DMS 273 (cell line): Measurements from ENCODE around the gene MYO18B.
"Not testable (repeated sequence)": the region's sequence is repeated elsewhere in the genome, so short reads cannot be mapped to it uniquely, and the experiment has no call there.

Experiments used
- DNase-seq: peaks from one replicate; lab custom pipeline; 2025; ENCODE audit not compliant: unreplicated experiment; lab: John Stamatoyannopoulos, UW

MYO18B gene, protein sequence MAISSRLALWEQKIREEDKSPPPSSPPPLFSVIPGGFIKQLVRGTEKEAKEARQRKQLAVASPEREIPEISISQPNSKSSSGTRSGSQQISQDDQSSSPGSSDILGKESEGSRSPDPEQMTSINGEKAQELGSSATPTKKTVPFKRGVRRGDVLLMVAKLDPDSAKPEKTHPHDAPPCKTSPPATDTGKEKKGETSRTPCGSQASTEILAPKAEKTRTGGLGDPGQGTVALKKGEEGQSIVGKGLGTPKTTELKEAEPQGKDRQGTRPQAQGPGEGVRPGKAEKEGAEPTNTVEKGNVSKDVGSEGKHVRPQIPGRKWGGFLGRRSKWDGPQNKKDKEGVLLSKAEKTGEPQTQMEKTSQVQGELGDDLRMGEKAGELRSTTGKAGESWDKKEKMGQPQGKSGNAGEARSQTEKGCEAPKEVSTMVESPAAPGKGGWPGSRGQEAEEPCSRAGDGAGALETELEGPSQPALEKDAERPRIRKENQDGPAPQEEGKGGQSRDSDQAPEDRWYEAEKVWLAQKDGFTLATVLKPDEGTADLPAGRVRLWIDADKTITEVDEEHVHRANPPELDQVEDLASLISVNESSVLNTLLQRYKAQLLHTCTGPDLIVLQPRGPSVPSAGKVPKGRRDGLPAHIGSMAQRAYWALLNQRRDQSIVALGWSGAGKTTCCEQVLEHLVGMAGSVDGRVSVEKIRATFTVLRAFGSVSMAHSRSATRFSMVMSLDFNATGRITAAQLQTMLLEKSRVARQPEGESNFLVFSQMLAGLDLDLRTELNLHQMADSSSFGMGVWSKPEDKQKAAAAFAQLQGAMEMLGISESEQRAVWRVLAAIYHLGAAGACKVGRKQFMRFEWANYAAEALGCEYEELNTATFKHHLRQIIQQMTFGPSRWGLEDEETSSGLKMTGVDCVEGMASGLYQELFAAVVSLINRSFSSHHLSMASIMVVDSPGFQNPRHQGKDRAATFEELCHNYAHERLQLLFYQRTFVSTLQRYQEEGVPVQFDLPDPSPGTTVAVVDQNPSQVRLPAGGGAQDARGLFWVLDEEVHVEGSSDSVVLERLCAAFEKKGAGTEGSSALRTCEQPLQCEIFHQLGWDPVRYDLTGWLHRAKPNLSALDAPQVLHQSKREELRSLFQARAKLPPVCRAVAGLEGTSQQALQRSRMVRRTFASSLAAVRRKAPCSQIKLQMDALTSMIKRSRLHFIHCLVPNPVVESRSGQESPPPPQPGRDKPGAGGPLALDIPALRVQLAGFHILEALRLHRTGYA (N-terminal part only)

DNA sequence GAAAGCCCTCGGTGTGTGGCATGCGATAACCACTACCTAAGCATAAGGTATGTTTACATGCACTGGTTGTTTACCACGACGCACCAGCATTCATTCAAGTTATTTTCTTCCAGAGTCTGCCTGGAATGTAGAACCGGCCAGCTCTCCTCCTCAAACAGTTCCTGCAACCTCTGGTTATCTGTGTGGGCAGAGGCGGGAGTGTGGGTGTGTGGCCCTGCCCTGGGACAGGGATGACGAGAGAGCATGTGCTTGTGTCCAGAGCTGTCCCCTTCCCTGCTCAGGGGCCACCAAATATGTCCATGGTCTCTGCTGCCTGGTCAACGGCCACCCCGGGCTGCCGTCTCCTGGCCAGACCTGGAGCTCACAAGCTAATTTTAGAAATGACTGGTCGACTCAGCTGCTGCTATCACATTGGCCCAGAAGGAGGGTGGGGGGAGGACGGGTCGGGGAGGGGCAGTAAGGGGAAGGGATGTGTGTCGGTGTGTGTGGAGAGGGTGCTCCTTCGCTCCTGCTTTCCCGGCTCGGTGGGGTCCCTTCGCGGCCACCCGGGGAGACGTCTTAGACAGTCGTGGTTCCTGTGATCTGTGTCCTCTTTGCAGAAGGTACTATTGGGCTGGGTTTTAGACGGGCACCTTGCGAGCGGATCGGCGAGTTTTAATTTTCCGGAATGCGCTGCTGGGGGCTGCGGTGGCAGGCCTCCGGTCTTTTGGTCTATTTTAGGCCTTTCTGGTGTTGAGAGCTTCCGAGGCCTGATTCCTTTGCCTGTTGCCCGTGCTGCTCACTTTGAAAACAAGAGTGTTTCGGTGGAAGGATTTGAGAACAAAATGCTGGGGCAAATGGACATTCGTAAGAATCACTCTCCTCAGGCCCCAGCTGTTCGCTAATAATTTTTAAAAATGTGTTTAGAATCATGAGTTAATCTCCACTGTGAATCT lies at the start of gene MYO18B:
MYO18B (plus strand) TSS at position 497 of the 935 bp plus-strand sequence. CDS start 18,905 bp downstream, outside the sequence.
- DNase-seq, result no peak

DNA sequence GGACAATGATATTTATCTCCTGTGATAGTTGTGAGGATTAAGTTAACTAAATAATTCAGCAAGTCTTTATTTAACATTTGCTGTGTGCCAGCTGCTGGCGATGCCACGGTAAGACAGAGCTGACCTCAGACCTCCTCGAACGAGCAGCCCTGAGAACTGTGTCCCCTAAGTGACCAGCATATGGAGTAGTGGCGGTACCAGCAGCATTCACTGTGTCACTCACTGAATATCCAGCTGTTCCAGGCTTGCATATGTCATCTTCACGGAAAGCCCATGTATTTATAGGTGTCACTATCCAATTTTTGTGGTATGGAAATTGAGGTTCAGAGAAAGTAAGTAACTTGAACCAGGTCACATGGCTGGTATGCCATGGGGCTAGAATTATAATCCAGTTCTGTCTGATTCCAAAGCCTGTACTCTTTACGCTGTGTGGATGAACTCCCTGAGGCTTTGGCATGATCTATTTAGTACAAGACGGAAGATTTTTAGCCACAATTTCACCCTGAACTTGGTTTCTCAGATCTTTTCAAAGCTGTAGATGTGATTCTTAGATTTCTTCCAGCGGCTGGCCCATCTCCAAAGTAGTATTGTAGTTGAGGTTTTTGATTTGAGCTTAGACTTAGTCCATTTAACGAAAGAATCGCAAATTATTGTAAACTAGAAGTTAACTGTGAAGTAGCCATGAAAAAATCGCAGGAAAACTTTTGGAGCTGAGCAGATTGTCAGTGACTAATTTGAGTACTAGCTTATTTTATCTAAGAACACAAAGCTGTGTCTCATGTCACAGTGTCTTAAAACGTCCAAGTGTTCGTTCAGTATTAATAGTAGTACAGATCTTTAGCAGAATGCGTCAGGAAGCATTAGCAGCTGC lies 49.4 kb upstream of the MYO18B start:
- DNase-seq, result no peak

DNA sequence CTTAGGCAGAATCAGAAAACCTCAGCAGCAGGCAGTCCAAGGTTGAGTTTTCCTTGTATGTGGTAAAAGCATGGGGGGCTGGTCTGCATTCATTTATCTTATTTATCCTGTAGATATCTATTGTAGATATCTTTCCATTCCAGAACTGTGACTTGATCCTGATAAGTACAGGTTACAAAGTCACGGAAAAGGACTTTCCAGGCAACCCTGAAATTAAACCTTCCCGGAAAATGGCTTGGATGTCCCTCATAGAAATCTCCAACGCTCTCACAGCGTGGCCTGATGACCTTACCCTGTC lies 48.8 kb upstream of the MYO18B start:
- no peak for DNase-seq

DNA sequence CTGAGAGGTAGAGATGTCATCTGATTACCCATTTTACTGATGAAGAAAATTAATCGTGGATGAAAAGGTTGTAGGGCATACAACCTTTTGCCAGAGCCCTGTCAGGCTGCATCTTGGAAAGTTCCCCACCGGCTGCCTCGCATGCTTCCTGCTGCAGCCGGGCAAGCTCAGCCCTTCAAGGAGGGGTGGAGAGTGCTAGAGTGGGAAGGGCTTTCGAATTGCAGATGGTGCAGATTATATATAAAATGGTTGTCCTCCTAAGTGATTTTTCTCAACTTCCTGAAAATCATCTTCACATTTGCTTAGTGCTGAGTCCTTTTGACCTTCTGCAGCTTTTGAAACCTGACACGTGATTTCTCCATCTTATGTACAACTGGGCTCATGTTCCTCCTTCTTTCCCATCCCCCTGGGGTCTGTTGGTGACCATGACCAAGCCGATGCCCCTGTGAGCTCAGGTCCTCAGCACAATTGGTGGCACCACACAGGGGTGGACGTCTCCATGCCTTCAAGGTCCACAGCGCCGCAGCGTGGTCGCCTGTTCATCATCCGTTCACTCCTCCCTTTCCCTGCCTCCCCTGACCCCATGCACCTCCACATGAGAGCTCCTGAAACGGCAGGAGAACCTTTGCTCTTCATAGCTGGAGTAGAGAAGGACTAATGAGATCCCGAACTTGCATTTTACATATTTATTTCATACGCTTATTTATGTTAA lies 47.6 kb upstream of the MYO18B start:
- no peak for DNase-seq

DNA sequence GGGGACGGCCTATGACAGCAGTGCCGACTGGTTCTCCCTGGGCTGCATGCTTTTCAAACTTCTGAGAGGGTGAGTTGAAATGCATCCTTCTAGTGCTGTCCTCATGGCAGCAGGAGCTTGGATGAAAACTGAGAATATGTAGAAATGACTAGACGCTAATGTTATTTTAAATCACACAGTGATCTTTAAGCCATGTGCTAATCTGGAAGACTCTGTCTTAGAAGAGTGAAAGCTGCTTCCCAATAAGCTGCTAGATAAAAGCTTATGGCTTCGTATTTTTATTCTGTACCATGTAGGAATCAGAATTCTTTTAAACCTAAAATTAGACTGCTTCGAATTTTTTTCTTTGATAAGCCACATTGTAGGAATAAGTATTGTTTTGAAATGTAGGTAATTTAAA lies 46.8 kb upstream of the MYO18B start:
- no peak for DNase-seq

DNA sequence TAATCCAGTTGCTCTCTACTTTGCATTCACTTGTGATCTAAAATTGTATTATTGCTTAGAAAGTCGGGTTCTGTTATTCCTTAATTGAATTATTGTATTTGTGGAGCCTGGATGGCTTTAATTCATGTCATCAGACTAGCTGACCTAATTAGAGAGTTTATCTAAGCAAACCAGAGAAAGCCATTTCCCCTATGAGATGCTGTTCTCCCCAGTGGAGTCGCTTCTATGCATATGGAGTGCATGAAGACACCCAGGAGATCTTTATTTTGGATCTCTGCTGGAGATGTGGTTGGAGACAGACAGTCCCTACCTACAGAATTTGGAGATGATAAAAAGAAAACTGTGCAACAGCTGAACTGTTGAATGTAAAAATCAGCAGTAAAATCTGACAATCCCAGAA lies 45.2 kb upstream of the MYO18B start:
- DNase-seq, result no peak

DNA sequence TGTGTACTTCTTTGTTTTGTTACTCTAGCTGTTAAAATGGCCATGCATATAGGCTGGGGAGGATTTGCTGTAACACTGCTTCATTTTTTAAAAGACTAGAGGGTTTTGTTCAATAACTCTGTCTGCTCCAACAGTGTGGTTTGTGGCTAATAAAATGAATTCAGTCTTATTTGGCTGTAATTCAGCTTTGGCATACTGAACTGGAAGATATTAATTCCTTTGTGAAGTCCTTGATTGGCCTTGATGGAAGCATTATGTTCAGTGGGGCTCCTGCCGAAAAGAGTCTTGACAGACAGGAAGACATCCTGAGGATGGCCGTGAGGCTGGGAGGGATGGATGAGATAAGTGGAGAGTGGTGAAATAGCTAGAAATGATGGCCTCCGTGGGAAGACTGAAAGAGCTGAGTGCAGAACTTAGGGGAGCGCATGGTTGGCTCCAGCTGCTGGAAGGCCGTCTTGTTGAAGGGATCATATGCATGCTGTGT lies 44.8 kb upstream of the MYO18B start:
- DNase-seq, result no peak

DNA sequence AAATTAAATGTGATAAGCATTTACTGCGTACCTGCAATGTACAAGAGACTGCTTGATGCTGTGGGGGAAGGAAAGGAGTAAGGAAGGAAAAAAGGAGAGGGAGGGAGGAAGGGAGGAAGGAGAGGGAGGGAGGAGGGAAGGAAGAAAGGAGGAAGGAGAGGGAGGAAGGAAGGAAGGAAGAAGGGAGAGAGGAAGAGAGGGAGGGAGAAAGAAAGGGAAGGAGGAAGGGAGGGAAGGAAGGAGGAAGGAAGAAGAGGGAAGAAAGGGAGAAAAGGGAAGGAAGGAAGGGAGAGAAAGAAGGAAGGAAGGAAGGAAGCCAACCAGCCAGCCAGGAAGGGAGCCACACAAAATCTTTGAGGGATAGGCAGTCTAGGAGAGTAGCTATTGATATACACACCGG lies 44.0 kb upstream of the MYO18B start:
- DNase-seq, result no peak

DNA sequence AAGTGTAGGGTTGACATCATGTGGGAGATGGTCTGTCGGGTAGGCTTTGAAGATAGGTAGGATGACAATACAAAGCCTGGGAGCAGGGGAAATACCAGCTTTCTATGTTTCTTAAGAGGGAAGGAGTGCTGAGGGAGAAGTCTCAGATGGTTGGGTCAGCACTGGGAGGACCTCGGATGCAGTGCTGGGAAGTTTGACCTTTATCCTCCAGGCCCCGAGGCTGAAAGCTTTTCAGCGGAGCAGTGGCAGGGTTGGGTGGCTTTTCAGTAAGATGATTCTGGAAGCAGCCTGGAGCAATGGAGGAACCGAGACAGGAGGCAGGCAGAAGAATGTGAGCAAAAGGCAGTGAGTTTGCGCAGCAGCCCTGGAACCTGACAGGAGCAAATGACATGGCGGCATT lies 43.5 kb upstream of the MYO18B start:
- DNase-seq, result no peak

DNA sequence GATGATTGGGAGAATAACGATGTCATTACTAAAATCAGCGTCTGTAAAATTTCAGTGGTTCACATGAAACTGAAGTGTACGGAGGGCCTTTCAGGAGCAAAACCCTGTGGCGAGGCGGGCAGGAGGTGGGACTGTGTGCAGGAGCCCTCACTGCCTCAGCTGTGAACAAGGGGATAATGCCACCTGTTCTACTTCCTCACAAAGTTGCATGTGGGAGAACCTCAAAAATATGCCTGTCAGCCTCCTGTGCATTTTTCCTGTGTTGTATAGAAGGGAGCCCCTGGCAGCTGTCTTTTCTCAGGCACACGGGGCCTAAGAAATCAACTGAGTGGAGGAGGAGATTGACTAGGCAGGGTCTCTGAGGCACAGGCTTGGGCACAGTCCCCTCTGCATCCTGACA lies 43.0 kb upstream of the MYO18B start:
- no peak for DNase-seq

DNA sequence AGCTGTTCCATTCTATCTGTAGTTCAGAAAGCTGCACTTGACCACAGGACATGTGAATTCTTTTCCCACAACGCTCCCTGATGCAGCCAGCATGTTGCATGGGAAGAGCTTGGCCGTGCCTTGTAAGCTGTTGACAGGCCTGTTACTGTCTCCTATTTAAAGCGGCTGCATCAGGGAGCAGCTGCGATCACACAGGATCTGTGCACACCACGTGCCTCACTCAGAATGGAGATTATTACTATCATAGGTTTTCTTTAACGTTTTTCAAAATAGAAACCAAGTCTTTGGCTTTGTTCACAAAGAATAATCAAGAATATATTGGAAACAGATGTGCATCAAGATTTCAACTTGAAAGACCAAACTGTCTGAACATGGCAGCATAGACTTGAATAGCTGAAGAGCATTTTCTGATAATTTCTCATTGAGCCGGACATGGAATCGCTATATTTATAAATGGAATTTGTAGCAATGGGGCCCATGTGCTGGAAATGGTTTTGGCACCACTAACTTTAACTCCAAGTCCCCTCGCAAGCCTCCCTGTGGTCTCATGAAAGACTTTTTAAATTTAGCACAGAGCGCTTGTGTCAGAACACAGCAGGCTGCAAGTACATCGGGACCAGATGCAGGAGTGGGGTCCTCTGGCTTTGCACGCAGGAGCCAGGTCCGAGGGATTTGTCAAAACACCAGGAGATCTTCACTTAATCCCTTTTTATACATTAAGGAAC lies 40.8 kb upstream of the MYO18B start:
- DNase-seq, result no peak

DNA sequence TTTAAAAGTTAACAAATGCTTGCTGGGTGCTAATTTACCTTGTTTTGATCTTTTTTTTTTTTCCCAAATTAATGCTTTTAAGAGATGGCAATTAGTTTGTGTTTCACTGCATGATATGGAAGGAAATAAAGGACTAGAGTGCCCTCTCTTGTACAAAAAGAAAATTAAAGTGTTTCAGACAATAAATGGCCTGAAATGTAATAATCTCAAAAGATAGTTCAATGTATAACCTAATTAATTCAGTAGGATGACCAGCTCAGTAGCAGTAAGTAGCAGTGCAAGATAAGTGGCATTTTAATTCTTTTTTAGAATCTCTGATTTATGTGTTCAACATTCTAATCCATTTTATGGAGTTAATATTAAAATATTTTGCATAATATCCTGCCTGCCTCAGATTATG lies 39.9 kb upstream of the MYO18B start:
- DNase-seq, result peak; percentile 34

DNA sequence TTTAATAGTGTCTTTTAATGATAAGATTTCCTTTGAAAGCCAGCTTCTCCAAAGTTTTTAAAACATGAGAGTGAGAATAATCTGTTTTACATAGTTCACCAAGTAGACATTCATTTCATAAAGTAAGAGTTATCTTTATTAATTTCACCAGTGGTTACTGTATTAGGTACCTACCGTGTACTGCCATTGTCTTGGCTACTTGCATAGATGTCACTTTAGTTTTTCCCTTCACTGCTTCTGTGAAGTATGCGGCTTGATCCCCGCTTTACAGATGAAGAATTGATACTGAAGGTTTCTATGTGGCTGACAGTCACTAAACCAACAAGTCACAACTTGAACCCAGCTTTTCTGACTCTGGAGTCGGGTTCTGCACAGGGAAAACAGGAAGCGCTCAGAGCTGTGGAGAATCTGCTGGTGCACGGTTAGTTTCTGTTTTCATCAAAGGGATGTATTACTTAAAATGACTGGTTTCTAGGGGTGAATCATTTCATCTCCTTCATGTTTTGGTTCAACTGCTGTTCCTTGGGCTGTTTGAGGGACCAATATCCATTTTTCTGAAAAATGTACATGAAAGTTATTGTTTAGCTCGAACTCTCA lies 39.3 kb upstream of the MYO18B start:
- DNase-seq, result no peak

DNA sequence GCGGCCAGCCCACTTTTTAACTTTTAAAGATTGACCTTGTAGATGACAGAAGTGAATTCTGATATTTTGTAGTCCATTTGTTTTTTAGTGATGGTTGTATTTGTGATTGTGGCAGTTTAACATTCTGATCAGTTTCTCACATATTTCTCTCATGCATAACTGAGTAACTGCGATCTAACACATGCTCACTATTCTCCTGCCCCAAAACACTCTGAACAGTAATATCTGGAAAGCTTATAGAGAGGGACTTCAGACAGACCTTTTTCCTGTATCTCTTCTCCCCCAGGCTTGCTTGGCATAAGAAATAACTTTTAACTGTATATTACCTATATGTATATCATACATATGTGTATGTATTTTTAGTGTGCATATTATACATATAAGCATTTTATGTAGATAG lies 37.3 kb upstream of the MYO18B start:
- no peak for DNase-seq

DNA sequence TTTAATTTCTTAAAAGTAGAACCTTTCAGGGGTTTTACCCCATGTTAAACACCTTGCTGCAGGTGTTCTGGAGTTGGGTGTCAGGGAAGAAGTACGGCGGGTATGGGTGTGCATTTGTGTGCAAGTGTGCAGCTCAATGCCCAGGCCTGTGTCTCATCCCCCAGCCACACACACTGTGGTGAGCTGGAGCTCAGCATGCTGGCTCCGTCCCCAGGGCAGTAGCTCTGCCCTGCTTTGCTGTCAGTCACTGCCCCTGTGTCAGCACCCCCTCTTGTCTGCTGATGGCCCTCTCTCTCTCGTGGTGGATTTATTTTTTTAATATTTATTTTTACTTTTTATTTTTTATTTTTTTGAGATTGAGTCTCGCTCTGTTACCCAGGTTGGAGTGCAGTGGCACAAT lies 35.8 kb upstream of the MYO18B start:
- DNase-seq, result no peak

DNA sequence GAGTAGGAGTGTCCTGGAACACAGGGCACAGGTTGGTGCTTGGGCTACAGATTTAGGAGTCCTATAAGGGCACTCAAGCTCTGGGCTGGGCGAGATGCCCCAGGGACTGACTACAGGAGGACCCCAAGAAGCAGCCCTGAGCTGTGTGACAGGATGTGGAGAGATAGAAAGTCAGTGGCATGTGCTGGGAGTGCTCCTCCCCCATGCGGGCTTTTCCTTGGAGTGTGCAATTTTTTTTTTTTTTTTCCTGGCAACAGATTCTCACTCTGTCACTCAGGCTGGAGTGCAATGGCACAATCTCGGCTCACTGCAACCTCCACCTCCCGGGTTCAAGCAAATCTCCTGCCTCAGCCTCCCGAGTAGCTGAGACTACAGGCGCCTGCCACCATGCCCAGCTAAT lies 33.6 kb upstream of the MYO18B start:
- not testable (repeated sequence) for DNase-seq

DNA sequence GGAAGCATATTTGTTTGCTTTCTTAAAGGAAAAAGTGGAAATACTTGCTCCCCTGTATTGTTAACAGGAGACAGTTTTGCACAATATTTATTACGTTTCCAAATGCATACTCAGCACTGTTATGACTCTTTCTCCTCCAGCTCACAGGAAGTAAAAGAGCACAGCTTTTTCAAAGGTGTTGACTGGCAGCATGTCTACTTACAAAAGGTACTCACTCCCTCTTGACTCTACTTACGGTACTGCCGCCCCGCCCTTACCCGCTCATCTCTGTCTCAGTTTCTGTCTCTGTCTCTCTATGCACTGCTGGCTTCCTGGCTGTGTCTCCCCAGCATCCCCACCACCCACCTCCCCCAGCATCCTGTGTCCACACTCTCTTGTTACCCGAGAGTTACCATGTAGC lies 32.2 kb upstream of the MYO18B start:
- no peak for DNase-seq

DNA sequence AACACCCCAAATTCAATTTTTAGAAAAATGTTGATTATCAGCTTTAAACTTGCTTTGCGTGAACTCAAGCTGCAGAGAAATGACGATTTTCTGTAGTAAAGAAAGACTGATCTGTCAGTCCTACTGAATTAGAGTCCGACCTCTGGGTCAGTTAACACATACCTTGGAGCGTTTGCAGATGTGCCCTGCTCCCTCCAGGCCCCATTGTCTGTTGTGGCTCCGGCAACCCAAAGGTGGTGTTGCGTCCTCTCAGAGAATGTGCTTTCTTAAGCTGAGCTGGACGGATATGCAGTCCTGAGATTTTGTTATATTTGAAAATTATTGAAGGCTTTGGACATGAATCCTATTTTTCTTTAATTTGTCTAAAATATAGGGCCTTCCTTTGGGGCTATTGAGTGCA lies 31.5 kb upstream of the MYO18B start:
- DNase-seq, result no peak
